ENCODE measurements around the gene LIF.

Gene LIF

DNA sequence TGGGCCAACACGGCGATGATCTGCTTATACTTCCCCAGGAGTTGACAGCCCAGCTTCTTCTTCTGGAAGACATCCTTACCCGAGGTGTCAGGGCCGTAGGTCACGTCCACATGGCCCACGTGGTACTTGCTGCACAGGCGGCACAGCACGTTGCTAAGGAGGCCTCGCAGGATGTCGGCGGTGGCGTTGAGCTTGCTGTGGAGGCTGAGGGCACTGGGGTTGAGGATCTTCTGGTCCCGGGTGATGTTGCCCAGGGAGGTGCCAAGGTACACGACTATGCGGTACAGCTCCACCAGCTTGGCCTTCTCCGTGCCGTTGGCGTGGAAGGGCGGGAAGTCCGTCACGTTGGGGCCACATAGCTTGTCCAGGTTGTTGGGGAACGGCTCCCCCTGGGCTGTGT, 2.9 kb downstream of the LIF start:
- no peak overlapping the region for H3K27ac ChIP-seq
- POLR2A ChIA-PET (ENCODE audit: low non-redundant PET), result no interaction called here

DNA sequence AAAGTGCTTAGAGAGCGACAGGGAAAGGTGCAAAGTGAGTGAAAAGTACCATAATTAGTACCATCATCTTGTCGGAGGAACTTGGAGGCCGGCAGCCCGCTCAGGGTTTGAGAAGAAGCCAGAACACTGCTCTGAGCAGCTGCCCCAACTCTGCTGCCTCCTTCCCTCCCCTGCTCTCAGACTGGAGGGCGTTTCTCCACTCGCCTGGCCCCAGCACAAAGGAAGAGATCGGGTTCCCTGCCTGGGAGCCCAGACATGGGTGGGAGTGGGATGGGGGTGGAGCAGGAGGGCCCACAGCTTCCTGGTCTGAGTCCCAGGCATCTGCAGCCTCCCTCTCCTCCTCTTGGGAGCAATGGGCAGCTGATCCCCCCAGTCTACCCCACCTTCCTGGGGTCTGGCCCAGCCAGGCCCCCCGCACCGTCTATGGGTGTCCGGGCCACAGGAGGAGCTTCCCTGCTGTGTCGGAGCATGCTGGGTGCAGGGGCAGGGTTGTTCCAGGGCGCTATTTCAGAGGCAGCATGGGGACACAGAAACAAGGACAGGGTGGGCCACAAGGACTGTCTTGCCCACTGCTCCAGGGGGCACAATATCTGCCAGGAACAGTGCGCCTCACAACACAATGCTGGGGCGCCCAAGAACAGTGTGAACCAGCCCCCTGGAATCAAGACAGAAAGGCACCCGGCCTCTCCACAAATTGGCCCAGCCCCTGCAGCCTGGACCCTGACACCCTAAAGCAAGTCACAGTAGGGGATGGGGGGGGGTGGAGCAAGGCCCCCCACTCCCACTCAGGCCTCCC, 4.8 kb downstream of the LIF start:
- ChIA-PET CTCF (no interaction called here), POLR2A (ENCODE audit: low non-redundant PET) (no interaction called here)
- DNase-seq (ENCODE audit: low spot score), result no peak
- no peak overlapping the region for H3K27ac ChIP-seq
- TF ChIP-seq, protein P1, sequence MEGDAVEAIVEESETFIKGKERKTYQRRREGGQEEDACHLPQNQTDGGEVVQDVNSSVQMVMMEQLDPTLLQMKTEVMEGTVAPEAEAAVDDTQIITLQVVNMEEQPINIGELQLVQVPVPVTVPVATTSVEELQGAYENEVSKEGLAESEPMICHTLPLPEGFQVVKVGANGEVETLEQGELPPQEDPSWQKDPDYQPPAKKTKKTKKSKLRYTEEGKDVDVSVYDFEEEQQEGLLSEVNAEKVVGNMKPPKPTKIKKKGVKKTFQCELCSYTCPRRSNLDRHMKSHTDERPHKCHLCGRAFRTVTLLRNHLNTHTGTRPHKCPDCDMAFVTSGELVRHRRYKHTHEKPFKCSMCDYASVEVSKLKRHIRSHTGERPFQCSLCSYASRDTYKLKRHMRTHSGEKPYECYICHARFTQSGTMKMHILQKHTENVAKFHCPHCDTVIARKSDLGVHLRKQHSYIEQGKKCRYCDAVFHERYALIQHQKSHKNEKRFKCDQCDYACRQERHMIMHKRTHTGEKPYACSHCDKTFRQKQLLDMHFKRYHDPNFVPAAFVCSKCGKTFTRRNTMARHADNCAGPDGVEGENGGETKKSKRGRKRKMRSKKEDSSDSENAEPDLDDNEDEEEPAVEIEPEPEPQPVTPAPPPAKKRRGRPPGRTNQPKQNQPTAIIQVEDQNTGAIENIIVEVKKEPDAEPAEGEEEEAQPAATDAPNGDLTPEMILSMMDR (conservative IDR thresholded peaks at IDR 0.05; ENCODE audit: low read depth), result no peak

More for the DNA sequence above, 2.9 kb downstream of the LIF start:
- DNase-seq (ENCODE audit: low spot score), result no peak
- TF ChIP-seq, protein P1 (conservative IDR thresholded peaks at IDR 0.05; ENCODE audit: low read depth), result no peak
- CTCF ChIA-PET, result no interaction called here

DNA sequence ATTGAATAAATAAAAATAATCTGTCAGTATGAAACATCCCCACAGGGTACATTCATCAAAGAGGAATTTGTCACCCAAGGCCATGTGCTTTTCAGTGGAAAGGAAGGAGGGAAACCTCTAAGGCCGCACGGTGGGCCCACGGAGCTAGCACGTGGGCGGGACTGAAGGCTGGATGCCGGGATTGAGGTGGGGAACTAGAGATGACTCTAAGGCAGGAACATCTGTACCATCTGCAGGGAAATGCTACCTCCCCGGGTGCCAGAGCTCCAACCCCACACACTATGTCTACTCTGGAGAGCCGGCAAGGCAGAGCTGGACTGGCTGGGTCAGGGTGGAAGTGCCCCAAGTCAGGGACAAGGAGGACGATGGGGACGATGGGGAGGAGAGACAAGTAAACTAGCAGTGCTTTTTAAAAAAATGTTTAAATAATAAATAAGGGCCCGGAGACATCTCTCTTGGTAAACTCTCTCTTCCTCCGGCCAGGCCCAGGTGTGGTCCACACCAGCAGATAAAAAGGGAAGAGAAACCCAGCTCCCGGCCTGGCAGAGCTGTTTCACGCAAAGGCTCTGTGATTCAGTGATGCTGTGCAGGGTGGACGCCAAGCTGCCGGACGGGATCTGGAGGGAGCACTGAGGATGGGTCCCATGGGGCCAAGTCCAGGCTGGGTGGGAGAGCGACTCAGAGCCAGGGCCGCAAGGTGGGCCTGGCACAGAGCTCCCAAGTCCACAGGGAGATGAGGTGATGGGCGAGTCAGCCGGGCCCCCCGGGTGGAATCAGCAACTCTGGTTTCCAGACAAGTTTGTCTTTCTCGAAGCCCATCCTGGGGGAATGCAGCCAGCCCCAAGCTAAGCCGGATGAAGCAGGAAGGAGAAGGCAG, 5.8 kb downstream of the LIF start:
- H3K27ac ChIP-seq, result no peak overlapping the region
- no peak for DNase-seq (ENCODE audit: low spot score)
- POLR2A ChIA-PET (ENCODE audit: low non-redundant PET), result no interaction called here
- CTCF ChIA-PET, result no interaction called here
- TF ChIP-seq, protein P1 (conservative IDR thresholded peaks at IDR 0.05; ENCODE audit: low read depth), result no peak

DNA sequence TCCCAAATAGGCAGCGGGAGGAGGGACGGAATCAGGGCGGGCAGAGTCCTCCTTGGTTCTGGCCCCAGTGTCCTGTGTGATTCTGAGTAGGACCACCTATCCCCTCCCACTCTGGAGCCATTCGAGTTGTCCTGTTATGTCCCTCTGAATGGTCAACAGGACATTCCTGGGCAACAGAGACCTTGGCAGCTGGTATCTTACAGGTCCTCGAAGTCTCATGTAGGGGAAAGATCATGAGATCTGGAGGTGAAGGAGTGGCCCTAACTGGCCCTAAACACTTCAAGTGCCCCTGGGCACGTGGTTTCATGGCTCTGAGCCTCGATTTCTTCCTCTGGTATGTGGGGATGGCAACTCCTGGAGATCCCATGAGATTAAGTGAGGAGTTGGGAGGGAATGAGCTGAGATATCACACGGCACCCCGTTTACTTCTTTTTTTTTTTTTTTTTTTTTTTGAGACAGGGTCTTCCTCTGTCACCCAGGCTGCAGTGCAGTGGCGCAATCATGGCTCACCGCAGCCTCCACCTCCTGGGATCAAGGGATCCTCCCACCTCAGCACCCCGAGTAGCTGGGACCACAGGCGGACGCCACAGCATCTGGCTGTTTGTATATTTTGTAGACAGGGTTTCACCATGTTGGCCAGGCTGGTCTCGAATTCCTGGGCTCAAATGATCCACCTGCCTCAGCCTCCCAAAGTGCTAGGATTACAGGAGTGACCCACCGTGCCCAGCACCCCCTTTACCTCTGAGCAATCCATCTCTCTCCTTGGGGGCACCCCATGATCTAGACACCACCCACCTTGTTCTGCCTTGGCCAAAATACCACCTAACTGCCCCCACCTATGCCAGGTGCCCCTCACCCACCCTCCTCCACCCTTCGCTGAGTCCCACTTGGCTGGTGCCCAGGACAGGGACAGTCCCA, 6.8 kb downstream of the LIF start:
- no peak for DNase-seq (ENCODE audit: low spot score)
- TF ChIP-seq, protein P1 (conservative IDR thresholded peaks at IDR 0.05; ENCODE audit: low read depth), result no peak
- CTCF ChIA-PET, result no interaction called here
- POLR2A ChIA-PET (ENCODE audit: low non-redundant PET), result no interaction called here
- no peak overlapping the region for H3K27ac ChIP-seq

- no peak for DNase-seq (ENCODE audit: low spot score)
- ChIA-PET CTCF (no interaction called here), POLR2A (ENCODE audit: low non-redundant PET) (no interaction called here)
- TF ChIP-seq, protein P1 (conservative IDR thresholded peaks at IDR 0.05; ENCODE audit: low read depth), result no peak
- peak overlapping the region; percentile 10 for H3K27ac ChIP-seq
These were observed 7.7 kb downstream of the LIF start for GRCh38 chr22:30238661-30239487.
